Measurements from ENCODE around the gene CDYL2.

GRCh38 chr16:80825365-80825758 is 21.0 kb upstream of the CDYL2 start:
- no peak for TF ChIP-seq CTCF (conservative IDR thresholded peaks at IDR 0.05; ENCODE audit: low read length)
- no peak for TF ChIP-seq EZH2phosphoT487 (IDR thresholded peaks at IDR 0.05; ENCODE audit: borderline replicate concordance, low read depth, low read length)
